Kidney epithelial cell (primary cell): ENCODE data around the gene TSPAN11. TPM values are rescaled to one million over a fixed set of nuclear protein-coding genes. Genes with fewer than 3 reads are reported as not detected.

Experiments
- DNase-seq: peaks from one replicate; pipeline ENCODE4 v3.0.0-alpha.2; 2010; ENCODE audit warnings: low read depth
- H3K27me3 ChIP-seq: 2 replicates; pipeline ENCODE4 v1.6.0; 2011; ENCODE audit warnings: low read length; ENCODE audit not compliant: control insufficient read depth, insufficient read depth
- H3K36me3 ChIP-seq: 2 replicates; pipeline ENCODE4 v1.5.1; 2011; ENCODE audit warnings: low read length; ENCODE audit not compliant: control insufficient read depth, insufficient read depth
- H3K4me3 ChIP-seq: 2 replicates; pipeline ENCODE4 v1.5.1; 2011; ENCODE audit warnings: low read depth, mild to moderate bottlenecking, control low read depth, low read length
- total RNA-seq: library from RNA; depleted of rRNA; stranded (reverse); fragments of >200 nt; gene quantifications from 2 replicates; pipeline ENCODE4 v1.2.3, GENCODE V29; 2015
- TF ChIP-seq, protein P1 (sequence below): IDR thresholded peaks from 2 replicates; pipeline ENCODE4 v1.5.1; 2011; ENCODE audit warnings: mild to moderate bottlenecking, moderate library complexity, low read length, control low read depth, inconsistent platforms; ENCODE audit not compliant: insufficient read depth, poor library complexity, severe bottlenecking

Gene TSPAN11
- total RNA-seq, 1 donor from 2014 or later = 5.2 TPM

DNA sequence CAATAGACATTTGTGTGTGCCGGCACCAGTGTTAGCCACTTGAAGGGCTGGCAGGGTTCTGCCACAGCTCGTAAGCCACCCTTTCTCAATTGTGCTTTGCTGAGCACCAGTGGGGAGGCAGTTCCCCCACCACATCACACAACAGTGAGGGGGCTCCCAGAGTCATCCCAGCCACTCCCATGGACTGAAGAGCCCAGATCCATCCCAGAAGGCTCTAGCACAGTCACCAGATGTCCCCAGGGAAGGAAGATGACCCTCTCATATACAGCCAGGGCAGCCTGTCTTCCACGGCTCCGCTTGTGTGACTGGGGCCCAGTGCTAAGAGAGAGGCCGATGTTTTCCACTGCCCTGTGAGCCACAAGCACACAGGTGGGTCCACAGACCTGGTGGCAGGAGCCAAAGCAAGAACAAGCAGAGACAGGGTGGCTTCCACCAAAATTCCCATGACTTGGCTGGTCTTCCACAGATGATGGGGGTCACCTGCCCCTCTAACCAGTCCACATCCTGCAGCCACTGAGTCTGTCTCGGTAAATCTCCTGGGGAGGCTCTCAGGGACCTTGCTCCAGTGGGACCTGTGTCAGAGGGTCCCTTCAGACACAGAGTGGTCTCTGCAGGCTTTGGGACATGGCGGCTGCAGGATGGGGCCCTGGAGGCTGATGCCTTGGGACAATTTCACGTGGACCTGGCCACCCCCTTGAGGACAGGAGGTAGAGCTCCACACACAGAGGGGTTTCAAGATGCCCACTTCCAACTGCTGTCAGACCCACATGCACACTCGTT lies 75.2 kb downstream of the TSPAN11 start:
- DNase-seq = no peak
- H3K36me3 ChIP-seq = no peaks in the 10 kb centered on the region
- H3K27me3 ChIP-seq = no peaks in the 10 kb centered on the region
- TF ChIP-seq, protein P1, sequence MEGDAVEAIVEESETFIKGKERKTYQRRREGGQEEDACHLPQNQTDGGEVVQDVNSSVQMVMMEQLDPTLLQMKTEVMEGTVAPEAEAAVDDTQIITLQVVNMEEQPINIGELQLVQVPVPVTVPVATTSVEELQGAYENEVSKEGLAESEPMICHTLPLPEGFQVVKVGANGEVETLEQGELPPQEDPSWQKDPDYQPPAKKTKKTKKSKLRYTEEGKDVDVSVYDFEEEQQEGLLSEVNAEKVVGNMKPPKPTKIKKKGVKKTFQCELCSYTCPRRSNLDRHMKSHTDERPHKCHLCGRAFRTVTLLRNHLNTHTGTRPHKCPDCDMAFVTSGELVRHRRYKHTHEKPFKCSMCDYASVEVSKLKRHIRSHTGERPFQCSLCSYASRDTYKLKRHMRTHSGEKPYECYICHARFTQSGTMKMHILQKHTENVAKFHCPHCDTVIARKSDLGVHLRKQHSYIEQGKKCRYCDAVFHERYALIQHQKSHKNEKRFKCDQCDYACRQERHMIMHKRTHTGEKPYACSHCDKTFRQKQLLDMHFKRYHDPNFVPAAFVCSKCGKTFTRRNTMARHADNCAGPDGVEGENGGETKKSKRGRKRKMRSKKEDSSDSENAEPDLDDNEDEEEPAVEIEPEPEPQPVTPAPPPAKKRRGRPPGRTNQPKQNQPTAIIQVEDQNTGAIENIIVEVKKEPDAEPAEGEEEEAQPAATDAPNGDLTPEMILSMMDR = no peak
- no peak overlapping the region for H3K4me3 ChIP-seq

DNA sequence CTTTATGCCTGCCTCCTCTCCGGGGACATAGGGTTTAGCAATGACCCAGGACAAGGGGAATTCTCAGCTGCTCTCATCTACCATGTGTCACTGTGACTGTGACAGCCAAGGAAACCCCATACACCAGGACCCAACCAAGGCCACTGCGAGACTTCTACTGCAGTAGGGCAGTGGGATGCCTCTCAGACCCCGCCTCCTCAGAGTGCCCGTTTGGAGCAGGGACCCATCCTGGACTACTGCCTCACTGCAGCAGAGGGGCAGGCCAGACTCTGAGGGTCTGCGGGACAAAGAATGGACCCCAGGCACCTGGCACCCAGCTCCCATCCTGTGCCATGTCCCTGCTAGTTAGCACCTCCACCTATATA lies 75.8 kb downstream of the TSPAN11 start:
- H3K27me3 ChIP-seq = no peaks in the 10 kb centered on the region
- TF ChIP-seq, protein P1 = no peak
- H3K4me3 ChIP-seq = no peak overlapping the region
- H3K36me3 ChIP-seq = no peaks in the 10 kb centered on the region
- no peak for DNase-seq

DNA sequence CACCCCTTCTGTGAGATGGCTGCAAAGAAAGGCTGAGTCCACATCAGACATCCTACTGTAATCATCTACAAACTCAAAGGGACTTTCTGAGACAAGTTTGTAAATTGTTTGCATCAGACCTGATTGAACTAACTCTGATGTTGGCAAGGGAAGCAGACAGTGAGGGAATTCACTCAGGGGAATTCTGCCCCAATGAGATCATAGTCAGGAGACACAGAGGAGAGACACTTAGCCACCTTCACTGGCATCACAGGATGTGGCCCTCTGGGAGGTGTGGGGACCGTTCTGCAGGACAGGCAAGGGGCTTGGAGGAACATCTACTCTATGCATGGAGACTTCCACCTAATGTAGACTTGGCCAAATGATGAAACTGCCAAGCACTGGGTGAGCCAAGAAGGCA lies 76.5 kb downstream of the TSPAN11 start:
- DNase-seq = no peak
- no peaks in the 10 kb centered on the region for H3K27me3 ChIP-seq
- H3K36me3 ChIP-seq = no peaks in the 10 kb centered on the region
- H3K4me3 ChIP-seq = no peak overlapping the region
- TF ChIP-seq, protein P1 = no peak

DNA sequence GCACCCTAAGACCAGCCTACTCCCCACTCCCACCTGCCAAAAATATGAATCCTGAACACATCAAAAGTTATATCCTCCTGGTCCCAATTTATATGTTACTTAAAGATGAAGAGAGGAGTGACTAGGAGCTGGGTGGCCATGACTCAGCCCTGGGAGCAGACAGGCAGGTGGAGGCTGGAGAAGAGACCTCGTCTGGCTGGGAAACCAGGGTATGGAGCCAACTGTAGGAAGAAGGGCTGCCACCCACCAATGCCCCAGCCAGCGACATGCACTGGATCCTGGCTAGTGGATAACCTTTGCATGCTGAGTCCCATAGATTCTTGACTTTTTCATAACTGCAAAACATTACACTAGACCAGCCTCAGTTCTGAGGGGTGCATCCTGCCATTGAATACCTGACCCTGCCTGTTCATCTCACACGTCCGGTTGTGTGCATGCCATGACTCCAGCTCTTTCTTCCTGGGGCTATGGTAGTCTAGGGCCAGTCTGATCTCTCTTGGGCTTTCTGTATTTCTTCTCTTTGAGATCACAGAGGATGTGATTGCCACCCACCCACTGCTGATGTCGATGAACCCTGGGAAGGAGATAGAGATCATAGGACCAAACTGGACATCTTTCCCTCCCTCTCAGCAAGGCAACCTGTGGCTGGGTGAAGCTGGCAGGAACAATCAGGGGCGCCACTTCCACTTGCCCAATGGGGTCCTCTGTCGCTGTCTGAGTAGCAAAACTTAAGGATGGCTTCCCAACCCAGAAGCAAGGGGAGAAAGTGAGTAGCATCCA lies 77.5 kb downstream of the TSPAN11 start:
- no peak for DNase-seq
- H3K4me3 ChIP-seq = no peak overlapping the region
- no peaks in the 10 kb centered on the region for H3K36me3 ChIP-seq
- no peaks in the 10 kb centered on the region for H3K27me3 ChIP-seq
- TF ChIP-seq, protein P1 = no peak

DNA sequence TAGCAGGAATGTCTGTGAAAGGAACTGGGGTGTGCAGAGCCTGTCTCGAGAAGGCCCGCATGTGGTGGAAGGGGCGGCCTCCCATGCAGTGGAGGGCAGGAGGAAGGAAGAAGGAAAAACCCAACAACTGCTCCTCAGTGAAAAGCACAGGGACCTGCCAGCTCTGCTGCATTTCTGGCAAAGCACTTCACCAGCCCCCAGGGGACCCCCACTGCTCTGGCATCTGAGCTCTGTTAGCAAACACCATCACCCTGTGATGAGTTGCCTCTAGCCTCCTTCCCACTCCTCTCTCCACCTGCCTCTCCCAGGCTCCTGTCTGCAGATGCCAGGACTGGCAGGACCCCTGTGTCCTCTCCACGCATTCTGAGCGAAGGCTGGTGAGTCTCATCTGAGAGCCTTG lies 78.1 kb downstream of the TSPAN11 start:
- no peak overlapping the region for H3K4me3 ChIP-seq
- DNase-seq = no peak
- H3K36me3 ChIP-seq = no peaks in the 10 kb centered on the region
- TF ChIP-seq, protein P1 = no peak
- H3K27me3 ChIP-seq = no peaks in the 10 kb centered on the region
